Neural progenitor cell (in vitro differentiated cells): Measurements from ENCODE around the gene SRPK1. TPM values are rescaled to one million over a fixed set of nuclear protein-coding genes. Genes with fewer than 3 reads are reported as not detected.
A peak's percentile ranks its signal among the peaks of the same experiment; 100 is the strongest.

Experiments used
- DNase-seq: peaks from one replicate; pipeline ENCODE4 v3.0.0-alpha.2; 2016; ENCODE audit warnings: low spot score
- H2AFZ ChIP-seq: fragments of 200-600 bp; sonication (generic); replicated peaks from 2 replicates; pipeline ENCODE4 v1.6.1; 2016; ENCODE audit warnings: antibody characterized with exemption
- H3F3A ChIP-seq: fragments of 200-600 bp; sonication (generic); 2 replicates; pipeline ENCODE4 v1.6.1; 2016; ENCODE audit warnings: antibody characterized with exemption, low read depth
- H3K27ac ChIP-seq: fragments of 200-600 bp; sonication (generic); 2 replicates; pipeline ENCODE4 v1.5.1; 2016; ENCODE audit warnings: mild to moderate bottlenecking
- H3K27me3 ChIP-seq: fragments of 200-600 bp; sonication (generic); 2 replicates; pipeline ENCODE4 v1.6.1; 2016; ENCODE audit warnings: mild to moderate bottlenecking, moderate library complexity
- H3K36me3 ChIP-seq: fragments of 200-600 bp; sonication (generic); 2 replicates; pipeline ENCODE4 v1.5.1; 2016
- H3K4me1 ChIP-seq: fragments of 200-600 bp; sonication (generic); 2 replicates; pipeline ENCODE4 v1.6.1; 2016; ENCODE audit warnings: mixed run types
- H3K4me2 ChIP-seq: fragments of 200-600 bp; sonication (generic); 2 replicates; pipeline ENCODE4 v1.6.1; 2016
- H3K4me3 ChIP-seq: fragments of 200-600 bp; sonication (generic); 2 replicates; pipeline ENCODE4 v1.5.1; 2016
- H3K79me2 ChIP-seq: fragments of 200-600 bp; sonication (generic); 2 replicates; pipeline ENCODE4 v1.6.1; 2016; ENCODE audit warnings: low read depth
- H3K9ac ChIP-seq: fragments of 200-600 bp; sonication (generic); 2 replicates; pipeline ENCODE4 v1.6.1; 2016
- H3K9me3 ChIP-seq: fragments of 200-600 bp; sonication (generic); 2 replicates; pipeline ENCODE4 v1.5.1; 2016; ENCODE audit warnings: low read depth
- H4K20me1 ChIP-seq: fragments of 200-600 bp; sonication (generic); 2 replicates; pipeline ENCODE4 v1.6.1; 2016; ENCODE audit warnings: low read depth
- H3K27ac Mint-ChIP-seq: 3 replicates; pipeline ENCODE4 v1.8.0; 2021; ENCODE audit warnings: mixed read lengths
- H3K27me3 Mint-ChIP-seq: 2 replicates; pipeline ENCODE4 v1.8.0; 2022; ENCODE audit warnings: low read depth, mild to moderate bottlenecking, inconsistent platforms, moderate library complexity, mixed read lengths; ENCODE audit not compliant: insufficient read depth
- H3K36me3 Mint-ChIP-seq: 3 replicates; pipeline ENCODE4 v1.8.0; 2021; ENCODE audit warnings: mixed read lengths
- H3K4me1 Mint-ChIP-seq: 3 replicates; pipeline ENCODE4 v1.8.0; 2021; ENCODE audit warnings: mixed read lengths
- H3K4me3 Mint-ChIP-seq: 3 replicates; pipeline ENCODE4 v1.8.0; 2021; ENCODE audit warnings: mild to moderate bottlenecking, moderate library complexity, mixed read lengths
- H3K9me3 Mint-ChIP-seq: 3 replicates; pipeline ENCODE4 v1.8.0; 2020; ENCODE audit warnings: mixed read lengths
- CTCF ChIP-seq: fragments of 200-600 bp; sonication (generic); IDR thresholded peaks from 2 replicates; pipeline ENCODE4 v1.5.1; 2017; ENCODE audit warnings: antibody characterized with exemption, mild to moderate bottlenecking
- EZH2 ChIP-seq: fragments of 200-600 bp; sonication (generic); IDR thresholded peaks from 2 replicates; pipeline ENCODE4 v1.6.1; 2017; ENCODE audit warnings: antibody characterized with exemption, mild to moderate bottlenecking, moderate library complexity
- EZH2phosphoT487 ChIP-seq: fragments of 200-600 bp; sonication (generic); IDR thresholded peaks from 2 replicates; pipeline ENCODE4 v1.6.1; 2017; ENCODE audit warnings: antibody characterized with exemption
- total RNA-seq: library from RNA; depleted of rRNA; stranded (reverse); fragments of >200 nt; gene quantifications from 2 replicates; pipeline ENCODE4 v1.2.3, GENCODE V29; 2015; ENCODE audit warnings: low replicate concordance

SRPK1 gene
- total RNA-seq, 1 donor from 2014 or later, result 181 TPM

GRCh38 chr6:35787266-35788218 lies 133.4 kb downstream of the SRPK1 start:
- peaks cover 9% of the 10 kb centered on the region for H3K27me3 Mint-ChIP-seq
- TF ChIP-seq EZH2phosphoT487 (no peak), EZH2 (no peak), CTCF (no peak)
- H4K20me1 ChIP-seq, result no peaks in the 10 kb centered on the region
- H3F3A ChIP-seq, result no peaks in the 10 kb centered on the region
- H3K9me3 ChIP-seq, result no peaks in the 10 kb centered on the region
- H3K27ac ChIP-seq, result no peak overlapping the region
- H3K4me3 Mint-ChIP-seq, result peak overlapping the region; percentile 37
- H3K79me2 ChIP-seq, result no peaks in the 10 kb centered on the region
- no peaks in the 10 kb centered on the region for H3K4me1 Mint-ChIP-seq
- H3K36me3 ChIP-seq, result no peaks in the 10 kb centered on the region
- no peaks in the 10 kb centered on the region for H3K4me1 ChIP-seq
- DNase-seq, result no peak
- no peak overlapping the region for H3K4me2 ChIP-seq
- no peak overlapping the region for H3K4me3 ChIP-seq
- H3K9me3 Mint-ChIP-seq, result no peaks in the 10 kb centered on the region
- H3K27me3 ChIP-seq, result no peaks in the 10 kb centered on the region
- H3K36me3 Mint-ChIP-seq, result no peaks in the 10 kb centered on the region
- no peak overlapping the region for H3K9ac ChIP-seq
- no peak overlapping the region for H2AFZ ChIP-seq
- H3K27ac Mint-ChIP-seq, result no peak overlapping the region

- Mint-ChIP-seq H3K36me3 (no peaks in the 10 kb centered on the region), H3K4me3 (no peak overlapping the region), H3K9me3 (no peaks in the 10 kb centered on the region), H3K27ac (no peak overlapping the region), H3K27me3 (peaks cover 9% of the 10 kb centered on the region), H3K4me1 (no peaks in the 10 kb centered on the region)
- Histone ChIP-seq H3K36me3 (no peaks in the 10 kb centered on the region), H3K9me3 (no peaks in the 10 kb centered on the region), H3K79me2 (no peaks in the 10 kb centered on the region), H3K4me1 (no peaks in the 10 kb centered on the region), H3K4me3 (no peak overlapping the region), H4K20me1 (no peaks in the 10 kb centered on the region), H2AFZ (no peak overlapping the region), H3F3A (no peaks in the 10 kb centered on the region), H3K27ac (no peak overlapping the region), H3K27me3 (no peaks in the 10 kb centered on the region), H3K9ac (no peak overlapping the region), H3K4me2 (no peak overlapping the region)
- DNase-seq, result no peak
- no peak for TF ChIP-seq CTCF
- TF ChIP-seq EZH2, result no peak
- TF ChIP-seq EZH2phosphoT487, result no peak
These were observed 134.1 kb downstream of the SRPK1 start for GRCh38 chr6:35786810-35787209.

- H4K20me1 ChIP-seq, result no peaks in the 10 kb centered on the region
- H3K27me3 ChIP-seq, result no peaks in the 10 kb centered on the region
- no peak for DNase-seq
- no peaks in the 10 kb centered on the region for H3K4me1 ChIP-seq
- no peak overlapping the region for H3K9ac ChIP-seq
- no peak overlapping the region for H2AFZ ChIP-seq
- H3K4me3 ChIP-seq, result no peak overlapping the region
- TF ChIP-seq EZH2phosphoT487 (no peak), CTCF (no peak), EZH2 (no peak)
- no peaks in the 10 kb centered on the region for H3K79me2 ChIP-seq
- H3K4me1 Mint-ChIP-seq, result no peaks in the 10 kb centered on the region
- no peaks in the 10 kb centered on the region for H3K36me3 Mint-ChIP-seq
- no peak overlapping the region for H3K4me3 Mint-ChIP-seq
- no peaks in the 10 kb centered on the region for H3K9me3 ChIP-seq
- H3K27me3 Mint-ChIP-seq, result peaks cover 9% of the 10 kb centered on the region
- no peak overlapping the region for H3K27ac Mint-ChIP-seq
- H3F3A ChIP-seq, result no peaks in the 10 kb centered on the region
- no peak overlapping the region for H3K4me2 ChIP-seq
- no peak overlapping the region for H3K27ac ChIP-seq
- no peaks in the 10 kb centered on the region for H3K9me3 Mint-ChIP-seq
- H3K36me3 ChIP-seq, result no peaks in the 10 kb centered on the region
These were observed 134.6 kb downstream of the SRPK1 start for GRCh38 chr6:35786272-35786671.
